Esophagus muscularis mucosa (tissue), 4 donors: ENCODE measurements around the gene TM2D1. TPM values are rescaled to one million over a fixed set of nuclear protein-coding genes. Genes with fewer than 3 reads are reported as not detected.
A peak's percentile ranks its signal among the peaks of the same experiment; 100 is the strongest.

ENCODE experiments used
- DNase-seq: peaks from one replicate; pipeline ENCODE4 v3.0.0-alpha.2; 2017; ENCODE audit errors: extremely low spot score
- H3K27ac ChIP-seq, 4 donors: fragments of 200-600 bp; sonication (generic); replicated peaks in 1 of 4; 1 replicate in 3 of 4; 2 replicates in 1 of 4; pipeline ENCODE4 v1.5.1; 2016 to 2019; ENCODE audit warnings: mild to moderate bottlenecking in 1 of 4
- H3K27me3 ChIP-seq, 4 donors: fragments of 200-600 bp; sonication (generic); one replicate each; pipeline versions ENCODE4 v1.5.1 to v1.6.0; 2016 to 2019
- H3K36me3 ChIP-seq, 4 donors: fragments of 200-600 bp; sonication (generic); one replicate each; pipeline ENCODE4 v1.5.1; 2016 to 2019
- H3K4me1 ChIP-seq, 4 donors: fragments of 200-600 bp; sonication (generic); one replicate each; pipeline ENCODE4 v1.5.1; 2016 to 2019
- H3K4me3 ChIP-seq, 4 donors: fragments of 200-600 bp; sonication (generic); 1 replicate in 2 of 4; 2 replicates in 2 of 4; pipeline ENCODE4 v1.5.1; 2016 to 2019; ENCODE audit warnings: mild to moderate bottlenecking in 4 of 4, moderate library complexity in 1 of 4
- H3K9me3 ChIP-seq, 4 donors: fragments of 200-600 bp; sonication (generic); 1 replicate in 3 of 4; 2 replicates in 1 of 4; pipeline ENCODE4 v1.5.1; 2016 to 2019
- CTCF ChIP-seq, 3 experiments: fragments of 200-600 bp in 2 of 3; fragments of 450-650 bp in 1 of 3; sonication (generic) in 2 of 3; IDR thresholded peaks; one replicate each; pipeline ENCODE4 v1.5.1; 2017 to 2019; ENCODE audit warnings: antibody characterized with exemption in 3 of 3, mild to moderate bottlenecking in 2 of 3, moderate library complexity in 1 of 3
- EP300 ChIP-seq: sonication (generic); formaldehyde crosslinking; IDR thresholded peaks from one replicate; pipeline ENCODE4 v1.6.1; 2017; ENCODE audit warnings: antibody characterized with exemption
- POLR2A ChIP-seq: fragments of 450-650 bp; IDR thresholded peaks from one replicate; pipeline ENCODE4 v1.6.1; 2017; ENCODE audit warnings: antibody characterized with exemption, moderate library complexity, mild to moderate bottlenecking, low read depth
- POLR2AphosphoS5 ChIP-seq, 2 donors: sonication (generic); formaldehyde crosslinking; IDR thresholded peaks; one replicate each; pipeline ENCODE4 v1.6.1; 2017; ENCODE audit warnings: antibody characterized with exemption in 2 of 2
- WGBS: methylation state at CpG from one replicate; pipeline ENCODE4 v1.1.5; 2018; 5-methylcytosine and 5-hydroxymethylcytosine counted together
- intact Hi-C: fragments of 100-400 bp; cut with DNase I; formaldehyde crosslinking; loops from one replicate; pipeline ENCODE4 v1.15.1; 2023
- total RNA-seq, 4 donors: library from RNA; depleted of rRNA; stranded (reverse); fragments of >200 nt; gene quantifications; one replicate each; pipeline versions ENCODE4 v1.1.0 to v1.2.1, GENCODE V29; 2016

TM2D1 gene
- total RNA-seq, 4 donors from 2014 or later, result 59.6 to 73.5 (median 66.3) TPM

- no peak for DNase-seq
- TF ChIP-seq EP300 (no peak), POLR2AphosphoS5 (IDR thresholded peaks at IDR 0.05) (no peak), CTCF (IDR thresholded peaks at IDR 0.05) (no peak), POLR2A (no peak)
- Histone ChIP-seq H3K4me3 (no peak overlapping the region), H3K36me3 (no peaks in the 10 kb centered on the region), H3K27ac (no peak overlapping the region), H3K4me1 (peaks cover 2 to 8% (median 8%) of the 10 kb centered on the region in 4 donors), H3K27me3 (no peaks in the 10 kb centered on the region), H3K9me3 (no peaks in the 10 kb centered on the region)
- intact Hi-C loops, result loop anchor here (10.0 kb wide), 1 partner anchor 302 kb away; no protein-coding TSS in a partner anchor
- WGBS, result 95% methylated on average over 2 of the region's 2 CpGs
Observed at GRCh38 chr1:61647142-61647541, 77.8 kb downstream of the TM2D1 start.

- intact Hi-C loops, result loop anchor here (10.0 kb wide), 1 partner anchor 301 kb away; no protein-coding TSS in a partner anchor
- no peak overlapping the region for H3K27ac ChIP-seq
- no peaks in the 10 kb centered on the region for H3K27me3 ChIP-seq
- WGBS, result 94% methylated on average over 4 of the region's 4 CpGs
- H3K4me1 ChIP-seq, result peaks cover 6 to 25% (median 24%) of the 10 kb centered on the region in 4 donors
- no peak overlapping the region for H3K4me3 ChIP-seq
- H3K36me3 ChIP-seq, result no peaks in the 10 kb centered on the region
- TF ChIP-seq CTCF (IDR thresholded peaks at IDR 0.05), result no peak
- TF ChIP-seq POLR2AphosphoS5 (IDR thresholded peaks at IDR 0.05), result no peak
- TF ChIP-seq POLR2A, result no peak
- TF ChIP-seq EP300, result no peak
- no peaks in the 10 kb centered on the region for H3K9me3 ChIP-seq
- no peak for DNase-seq
Observed at GRCh38 chr1:61645476-61645875, 79.5 kb downstream of the TM2D1 start.

- peaks cover 11 to 37% (median 35%) of the 10 kb centered on the region in 4 donors for H3K4me1 ChIP-seq
- WGBS, result 88% methylated on average over 4 of the region's 4 CpGs
Observed at GRCh38 chr1:61644303-61644702, 80.6 kb downstream of the TM2D1 start.

GRCh38 chr1:61642475-61643232 lies 82.3 kb downstream of the TM2D1 start:
- peaks cover 15 to 53% (median 48%) of the 10 kb centered on the region in 4 donors for H3K4me1 ChIP-seq
- intact Hi-C loops, result loop anchor here (5.0 to 10.0 kb wide), 3 partner anchors 190 to 595 kb away; no protein-coding TSS in a partner anchor
- H3K36me3 ChIP-seq, result no peaks in the 10 kb centered on the region
- H3K4me3 ChIP-seq, result no peak overlapping the region
- peaks cover 0 to 3% (median 0%) of the 10 kb centered on the region in 4 donors for H3K27me3 ChIP-seq
- TF ChIP-seq CTCF (IDR thresholded peaks at IDR 0.05) (no peak), EP300 (no peak), POLR2A (no peak), POLR2AphosphoS5 (IDR thresholded peaks at IDR 0.05) (no peak)
- H3K27ac ChIP-seq, result peak overlapping the region; percentile 76 to 85 (median 79)
- no peak for DNase-seq
- H3K9me3 ChIP-seq, result no peaks in the 10 kb centered on the region
- WGBS, result 80% methylated on average over 5 of the region's 5 CpGs

More at GRCh38 chr1:61644303-61644702, 80.6 kb downstream of the TM2D1 start:
- Histone ChIP-seq H3K36me3 (no peaks in the 10 kb centered on the region), H3K27ac (no peak overlapping the region), H3K27me3 (peaks cover 0 to 3% (median 0%) of the 10 kb centered on the region in 4 donors), H3K4me3 (no peak overlapping the region), H3K9me3 (no peaks in the 10 kb centered on the region)
- TF ChIP-seq EP300 (no peak), POLR2AphosphoS5 (IDR thresholded peaks at IDR 0.05) (no peak), CTCF (IDR thresholded peaks at IDR 0.05) (no peak), POLR2A (no peak)
- DNase-seq, result no peak
- intact Hi-C loops, result loop anchor here (5.0 to 10.0 kb wide), 3 partner anchors 192 to 597 kb away; no protein-coding TSS in a partner anchor
